CD4-positive, alpha-beta T cell treated with Interleukin-2 at 100 ng/mL for 4 hours (primary cell): Measurements from ENCODE around the gene MED26.

Source experiments
- DNase-seq: peaks from one replicate; pipeline ENCODE4 v3.0.0-alpha.2; 2020; ENCODE audit warnings: low spot score

MED26 gene

GRCh38 chr19:16649734-16650133 lies 21.7 kb upstream of the MED26 start:
- no peak for DNase-seq

GRCh38 chr19:16645140-16645539 lies 17.1 kb upstream of the MED26 start:
- DNase-seq: no peak

- no peak for DNase-seq
Measured at GRCh38 chr19:16641695-16642094, 13.7 kb upstream of the MED26 start.

GRCh38 chr19:16640951-16641350 lies 12.9 kb upstream of the MED26 start:
- DNase-seq: no peak

- DNase-seq: no peak
Measured at GRCh38 chr19:16638666-16639065, 10.7 kb upstream of the MED26 start.

- no peak for DNase-seq
Measured at GRCh38 chr19:16637535-16637934, 9.5 kb upstream of the MED26 start.

GRCh38 chr19:16631465-16631864 lies 3.5 kb upstream of the MED26 start:
- no peak for DNase-seq

GRCh38 chr19:16628984-16629691 lies 1.1 kb upstream of the MED26 start:
- no peak for DNase-seq

GRCh38 chr19:16627928-16628182 lies 149 bp downstream of the MED26 start:
- no peak for DNase-seq

- no peak for DNase-seq
Measured at GRCh38 chr19:16627193-16627927, 644 bp downstream of the MED26 start.

GRCh38 chr19:16626796-16627192 lies 1.2 kb downstream of the MED26 start:
- no peak for DNase-seq

- no peak for DNase-seq
Measured at GRCh38 chr19:16625163-16625958, 2.6 kb downstream of the MED26 start.

- no peak for DNase-seq
Measured at GRCh38 chr19:16624236-16624635, 3.8 kb downstream of the MED26 start.

GRCh38 chr19:16623576-16623975 lies 4.4 kb downstream of the MED26 start:
- no peak for DNase-seq

GRCh38 chr19:16623066-16623465 lies 4.9 kb downstream of the MED26 start:
- DNase-seq: no peak

GRCh38 chr19:16621165-16621800 lies 6.7 kb downstream of the MED26 start:
- no peak for DNase-seq

- no peak for DNase-seq
Measured at GRCh38 chr19:16620584-16620983, 7.4 kb downstream of the MED26 start.

- DNase-seq: no peak
Measured at GRCh38 chr19:16620018-16620417, 8.0 kb downstream of the MED26 start.

GRCh38 chr19:16619457-16619856 lies 8.5 kb downstream of the MED26 start:
- no peak for DNase-seq

GRCh38 chr19:16618248-16618647 lies 9.8 kb downstream of the MED26 start:
- no peak for DNase-seq

- no peak for DNase-seq
Measured at GRCh38 chr19:16615808-16616207, 12.2 kb downstream of the MED26 start.

- no peak for DNase-seq
Measured at GRCh38 chr19:16614941-16615340, 13.1 kb downstream of the MED26 start.

- no peak for DNase-seq
Measured at GRCh38 chr19:16613841-16614240, 14.2 kb downstream of the MED26 start.
